ENCODE measurements around the gene PHF21A.
"Not testable (repeated sequence)": the region's sequence is repeated elsewhere in the genome, so short reads cannot be mapped to it uniquely, and the experiment has no call there.

The PHF21A gene

GRCh38 chr11:45988921-45989320 is 132.3 kb downstream of the PHF21A start:
- H3K36me3 ChIP-seq (ENCODE audit: insufficient read depth, insufficient read length, low read length), result no peaks in the 10 kb centered on the region

DNA sequence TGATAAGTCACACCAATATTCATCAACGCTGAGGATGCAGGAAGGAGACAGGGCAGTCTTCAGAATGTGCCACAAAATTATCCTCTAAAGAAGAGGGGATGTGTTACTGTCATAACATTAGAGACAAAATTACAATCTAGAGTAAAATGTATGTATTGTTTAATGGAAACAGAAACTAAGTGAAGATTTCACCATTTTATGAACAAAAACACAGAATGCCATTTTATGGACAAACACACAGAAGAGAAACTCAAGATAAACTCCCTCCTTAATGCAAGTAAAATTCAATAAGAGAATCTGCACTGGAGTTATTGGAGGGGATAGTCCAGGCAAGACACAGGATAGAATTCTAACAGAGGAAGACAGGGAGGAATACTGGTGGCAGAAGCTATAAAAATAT is 136.0 kb downstream of the PHF21A start:
- no peaks in the 10 kb centered on the region for H3K27me3 ChIP-seq (ENCODE audit: insufficient read depth, insufficient read length)
- no peak overlapping the region for H3K9ac ChIP-seq (ENCODE audit: insufficient read length, low read depth)
- H3K9me3 ChIP-seq (ENCODE audit: insufficient read depth, low read length), result no peaks in the 10 kb centered on the region
- TF ChIP-seq ZNF274 (IDR thresholded peaks at IDR 0.05; ENCODE audit: low read depth, low read length), result no peak
- no peak for TF ChIP-seq YY1 (IDR thresholded peaks at IDR 0.05; ENCODE audit: insufficient read depth, insufficient read length)
- H3K36me3 ChIP-seq (ENCODE audit: insufficient read depth, insufficient read length, low read length), result no peaks in the 10 kb centered on the region
- DNase-seq (ENCODE audit: low read depth, low spot score), result no peak
- H3K4me3 ChIP-seq (ENCODE audit: insufficient read length, low read depth), result no peak overlapping the region
- no peaks in the 10 kb centered on the region for H3K4me1 ChIP-seq (ENCODE audit: insufficient read depth, insufficient read length)

More at GRCh38 chr11:45988921-45989320, 132.3 kb downstream of the PHF21A start:
- no peak overlapping the region for H3K4me3 ChIP-seq (ENCODE audit: insufficient read length, low read depth)
- DNase-seq (ENCODE audit: low read depth, low spot score), result no peak
- H3K4me1 ChIP-seq (ENCODE audit: insufficient read depth, insufficient read length), result peaks cover 3% of the 10 kb centered on the region
- no peaks in the 10 kb centered on the region for H3K27me3 ChIP-seq (ENCODE audit: insufficient read depth, insufficient read length)
- TF ChIP-seq ZNF274 (IDR thresholded peaks at IDR 0.05; ENCODE audit: low read depth, low read length) (no peak), SUZ12 (IDR thresholded peaks at IDR 0.05; ENCODE audit: extremely low read depth, insufficient read depth, insufficient read length) (no peak), YY1 (IDR thresholded peaks at IDR 0.05; ENCODE audit: insufficient read depth, insufficient read length) (no peak)
- no peaks in the 10 kb centered on the region for H3K9me3 ChIP-seq (ENCODE audit: insufficient read depth, low read length)
- H3K9ac ChIP-seq (ENCODE audit: insufficient read length, low read depth), result no peak overlapping the region

GRCh38 chr11:45984192-45984591 is 137.1 kb downstream of the PHF21A start:
- Histone ChIP-seq H3K9ac (ENCODE audit: insufficient read length, low read depth) (no peak overlapping the region), H3K4me3 (ENCODE audit: insufficient read length, low read depth) (no peak overlapping the region), H3K4me1 (ENCODE audit: insufficient read depth, insufficient read length) (no peaks in the 10 kb centered on the region), H3K36me3 (ENCODE audit: insufficient read depth, insufficient read length, low read length) (peaks cover 7% of the 10 kb centered on the region), H3K9me3 (ENCODE audit: insufficient read depth, low read length) (no peaks in the 10 kb centered on the region), H3K27me3 (ENCODE audit: insufficient read depth, insufficient read length) (no peaks in the 10 kb centered on the region)
- TF ChIP-seq YY1 (IDR thresholded peaks at IDR 0.05; ENCODE audit: insufficient read depth, insufficient read length) (no peak), ZNF274 (IDR thresholded peaks at IDR 0.05; ENCODE audit: low read depth, low read length) (no peak), SUZ12 (IDR thresholded peaks at IDR 0.05; ENCODE audit: extremely low read depth, insufficient read depth, insufficient read length) (no peak)
- no peak for DNase-seq (ENCODE audit: low read depth, low spot score)

DNA sequence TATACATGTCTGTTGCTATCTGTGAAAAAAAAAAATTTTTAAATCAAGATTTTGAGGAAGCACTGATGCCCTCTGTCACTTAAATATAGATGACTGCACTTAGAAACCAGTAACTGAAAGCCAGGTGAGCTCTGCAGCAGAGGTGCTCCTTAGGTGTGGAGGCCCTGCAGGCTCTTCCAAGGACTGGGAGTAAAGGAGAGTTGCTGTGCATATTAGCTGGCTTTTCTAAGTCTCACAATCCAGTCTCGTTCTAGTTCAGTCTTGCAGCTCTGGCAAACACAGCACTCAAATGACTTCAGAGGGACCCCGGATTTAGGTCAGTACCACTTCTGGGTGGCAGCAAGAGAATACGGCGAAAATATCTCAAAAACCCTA is 137.8 kb downstream of the PHF21A start:
- Histone ChIP-seq H3K27me3 (ENCODE audit: insufficient read depth, insufficient read length) (no peaks in the 10 kb centered on the region), H3K36me3 (ENCODE audit: insufficient read depth, insufficient read length, low read length) (peaks cover 10% of the 10 kb centered on the region), H3K9ac (ENCODE audit: insufficient read length, low read depth) (peak overlapping the region; percentile 43), H3K9me3 (ENCODE audit: insufficient read depth, low read length) (no peaks in the 10 kb centered on the region), H3K4me3 (ENCODE audit: insufficient read length, low read depth) (no peak overlapping the region), H3K4me1 (ENCODE audit: insufficient read depth, insufficient read length) (no peaks in the 10 kb centered on the region)
- DNase-seq (ENCODE audit: low read depth, low spot score), result no peak
- no peak for TF ChIP-seq SUZ12 (IDR thresholded peaks at IDR 0.05; ENCODE audit: extremely low read depth, insufficient read depth, insufficient read length)
- no peak for TF ChIP-seq YY1 (IDR thresholded peaks at IDR 0.05; ENCODE audit: insufficient read depth, insufficient read length)
- no peak for TF ChIP-seq ZNF274 (IDR thresholded peaks at IDR 0.05; ENCODE audit: low read depth, low read length)

GRCh38 chr11:45982656-45983470 is 138.4 kb downstream of the PHF21A start:
- Histone ChIP-seq H3K4me3 (ENCODE audit: insufficient read length, low read depth) (no peak overlapping the region), H3K9ac (ENCODE audit: insufficient read length, low read depth) (peak overlapping the region; percentile 43), H3K9me3 (ENCODE audit: insufficient read depth, low read length) (no peaks in the 10 kb centered on the region), H3K36me3 (ENCODE audit: insufficient read depth, insufficient read length, low read length) (peaks cover 14% of the 10 kb centered on the region), H3K4me1 (ENCODE audit: insufficient read depth, insufficient read length) (no peaks in the 10 kb centered on the region), H3K27me3 (ENCODE audit: insufficient read depth, insufficient read length) (no peaks in the 10 kb centered on the region)
- peak; percentile 98 for DNase-seq (ENCODE audit: low read depth, low spot score)
- no peak for TF ChIP-seq SUZ12 (IDR thresholded peaks at IDR 0.05; ENCODE audit: extremely low read depth, insufficient read depth, insufficient read length)
- no peak for TF ChIP-seq YY1 (IDR thresholded peaks at IDR 0.05; ENCODE audit: insufficient read depth, insufficient read length)
- TF ChIP-seq ZNF274 (IDR thresholded peaks at IDR 0.05; ENCODE audit: low read depth, low read length), result no peak

DNA sequence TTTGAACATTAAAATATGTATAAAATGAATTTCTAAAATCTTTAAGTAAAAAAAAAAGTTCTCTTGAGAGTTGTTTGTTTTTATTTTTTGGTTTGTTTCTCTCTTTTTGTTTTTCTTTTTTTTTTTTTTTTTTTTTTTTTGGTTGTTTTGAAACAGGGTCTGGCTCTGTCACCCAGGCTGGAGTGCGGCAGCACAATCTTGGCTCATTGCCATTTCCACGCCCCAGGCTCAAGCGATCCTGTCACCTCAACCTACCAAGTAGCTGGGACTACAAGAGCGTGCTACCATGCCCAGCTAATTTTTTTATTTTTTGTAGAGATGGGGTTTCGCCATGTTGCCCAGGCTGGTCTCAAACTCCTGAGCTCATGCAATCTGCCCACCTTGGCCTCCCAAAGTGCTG is 139.4 kb downstream of the PHF21A start:
- H3K36me3 ChIP-seq (ENCODE audit: insufficient read depth, insufficient read length, low read length), result peaks cover 17% of the 10 kb centered on the region

GRCh38 chr11:45974806-45975205 is 146.4 kb downstream of the PHF21A start:
- TF ChIP-seq SUZ12 (IDR thresholded peaks at IDR 0.05; ENCODE audit: extremely low read depth, insufficient read depth, insufficient read length), result no peak
- TF ChIP-seq ZNF274 (IDR thresholded peaks at IDR 0.05; ENCODE audit: low read depth, low read length), result no peak
- no peak for TF ChIP-seq YY1 (IDR thresholded peaks at IDR 0.05; ENCODE audit: insufficient read depth, insufficient read length)
- H3K36me3 ChIP-seq (ENCODE audit: insufficient read depth, insufficient read length, low read length), result peaks cover 29% of the 10 kb centered on the region

More for the DNA sequence above, 139.4 kb downstream of the PHF21A start:
- not testable (repeated sequence) for DNase-seq (ENCODE audit: low read depth, low spot score); H3K4me1 ChIP-seq (ENCODE audit: insufficient read depth, insufficient read length); H3K9ac ChIP-seq (ENCODE audit: insufficient read length, low read depth); H3K4me3 ChIP-seq (ENCODE audit: insufficient read length, low read depth); H3K27me3 ChIP-seq (ENCODE audit: insufficient read depth, insufficient read length); H3K9me3 ChIP-seq (ENCODE audit: insufficient read depth, low read length)

More at GRCh38 chr11:45974806-45975205, 146.4 kb downstream of the PHF21A start:
- Histone ChIP-seq H3K4me3 (ENCODE audit: insufficient read length, low read depth) (no peak overlapping the region), H3K4me1 (ENCODE audit: insufficient read depth, insufficient read length) (peaks cover 3% of the 10 kb centered on the region), H3K9ac (ENCODE audit: insufficient read length, low read depth) (no peak overlapping the region), H3K9me3 (ENCODE audit: insufficient read depth, low read length) (no peaks in the 10 kb centered on the region), H3K27me3 (ENCODE audit: insufficient read depth, insufficient read length) (no peaks in the 10 kb centered on the region)
- no peak for DNase-seq (ENCODE audit: low read depth, low spot score)
